GM12878 (cell line): Measurements from ENCODE around the gene UNC13D. TPM values are rescaled to one million over a fixed set of nuclear protein-coding genes. Genes with fewer than 3 reads are reported as not detected.

Experiments
- BACH1 ChIP-seq: fragments of 450-650 bp; IDR thresholded peaks from 2 replicates; pipeline ENCODE4 v1.6.1; 2017; ENCODE audit warnings: mild to moderate bottlenecking, borderline replicate concordance
- BMI1 ChIP-seq: fragments of 450-650 bp; IDR thresholded peaks from 2 replicates; pipeline ENCODE4 v1.6.1; 2016; ENCODE audit warnings: mild to moderate bottlenecking, moderate library complexity, borderline replicate concordance
- CBX5 ChIP-seq: sonication (generic); IDR thresholded peaks from 2 replicates; pipeline ENCODE4 v1.6.1; 2016; ENCODE audit warnings: low read depth, moderate library complexity, mild to moderate bottlenecking, inconsistent platforms
- CHD2 ChIP-seq: IDR thresholded peaks from 2 replicates; pipeline ENCODE4 v1.6.1; 2011; ENCODE audit warnings: low read depth, low read length, improper control_type of control experiment, borderline replicate concordance
- CHD4 ChIP-seq: fragments of 200-600 bp; sonication (generic); IDR thresholded peaks from 2 replicates; pipeline ENCODE4 v1.6.1; 2016; ENCODE audit warnings: mild to moderate bottlenecking
- EP300 ChIP-seq, 2 experiments: fragments of 150-350 bp in 1 of 2; IDR thresholded peaks; 2 replicates each; pipeline ENCODE4 v1.6.1; 2011 to 2012; ENCODE audit warnings: low read depth in 2 of 2, low read length in 2 of 2, borderline replicate concordance in 1 of 2, improper control_type of control experiment in 1 of 2, inconsistent platforms in 1 of 2; ENCODE audit not compliant: control insufficient read depth in 1 of 2
- JUNB ChIP-seq: IDR thresholded peaks from 2 replicates; pipeline ENCODE4 v1.6.1; 2016; ENCODE audit warnings: antibody characterized with exemption, mild to moderate bottlenecking
- KLF5 ChIP-seq: fragments of 450-650 bp; IDR thresholded peaks from 2 replicates; pipeline ENCODE4 v1.6.1; 2014; ENCODE audit warnings: mild to moderate bottlenecking; ENCODE audit not compliant: partially characterized antibody
- MEF2B ChIP-seq: fragments of 450-650 bp; IDR thresholded peaks from 2 replicates; pipeline ENCODE4 v1.6.1; 2018; ENCODE audit warnings: mild to moderate bottlenecking, moderate library complexity; ENCODE audit not compliant: partially characterized antibody, poor library complexity, severe bottlenecking
- NR2F1 ChIP-seq: fragments of 450-650 bp; conservative IDR thresholded peaks from 2 replicates; pipeline ENCODE4 v1.6.1; 2017; ENCODE audit warnings: mild to moderate bottlenecking
- POLR2AphosphoS2 ChIP-seq: IDR thresholded peaks from 2 replicates; pipeline ENCODE4 v1.6.1; 2011; ENCODE audit warnings: low read depth, mild to moderate bottlenecking, low read length, improper control_type of control experiment, moderate library complexity
- RFX5 ChIP-seq: IDR thresholded peaks from 2 replicates; pipeline ENCODE4 v1.6.1; 2011; ENCODE audit warnings: low read depth, low read length, improper control_type of control experiment
- SMAD1 ChIP-seq: fragments of 450-650 bp; IDR thresholded peaks from 2 replicates; pipeline ENCODE4 v1.6.1; 2018; ENCODE audit warnings: mild to moderate bottlenecking, low read depth; ENCODE audit not compliant: partially characterized antibody
- SUPT20H ChIP-seq: IDR thresholded peaks from 2 replicates; pipeline ENCODE4 v1.6.1; 2011; ENCODE audit warnings: low read depth, mild to moderate bottlenecking, low read length, moderate library complexity, borderline replicate concordance; ENCODE audit not compliant: control insufficient read depth
- ZNF217 ChIP-seq: fragments of 450-650 bp; IDR thresholded peaks from 2 replicates; pipeline ENCODE4 v1.6.1; 2017; ENCODE audit warnings: antibody characterized with exemption, mild to moderate bottlenecking
- ZNF592 ChIP-seq: fragments of 450-650 bp; IDR thresholded peaks from 2 replicates; pipeline ENCODE4 v1.6.1; 2017; ENCODE audit warnings: mild to moderate bottlenecking, moderate library complexity
- polyA plus RNA-seq, 11 experiments: library from polyadenylated mRNA; depleted of rRNA in 4 of 11; unstranded in 6 of 11; stranded (reverse) in 5 of 11; fragments of >200 nt; fragmentation: Nextera tagmentation in 4 of 11; fragmentation: Illumina TruSeq in 1 of 11; extraction: Ambion mirVana in 4 of 11; extraction: Trizol in 1 of 11; gene quantifications; 1 replicate in 1 of 11; 2 replicates in 10 of 11; pipeline versions ENCODE4 v1.2.1 to v1.2.3, GENCODE V29; 2011 to 2016; ENCODE audit warnings: inconsistent platforms in 2 of 11, missing spikeins in 2 of 11, low read depth in 1 of 11
- total RNA-seq, 4 experiments: library from RNA; depleted of rRNA in 3 of 4; stranded (reverse); fragments of >200 nt in 3 of 4; fragmentation: Illumina TruSeq in 1 of 4; extraction: Trizol in 1 of 4; gene quantifications; 2 replicates each; pipeline versions ENCODE4 v1.2.1 to v1.2.3, GENCODE V29; 2013 to 2021
- TF ChIP-seq, protein P1 (sequence below): IDR thresholded peaks from 2 replicates; pipeline ENCODE4 v1.6.1; 2011; ENCODE audit warnings: borderline replicate concordance, low read depth, mild to moderate bottlenecking, moderate library complexity, mixed read lengths, low read length; ENCODE audit not compliant: insufficient read depth; ENCODE audit errors: extremely low read length
- TF ChIP-seq, protein P2 (sequence below): fragments of 450-650 bp; conservative IDR thresholded peaks from 2 replicates; pipeline ENCODE4 v1.6.1; 2017; ENCODE audit warnings: mild to moderate bottlenecking, moderate library complexity
- TF ChIP-seq, protein P3 (sequence below): fragments of 450-650 bp; IDR thresholded peaks from 2 replicates; pipeline ENCODE4 v1.6.1; 2018; ENCODE audit warnings: borderline replicate concordance, mild to moderate bottlenecking; ENCODE audit not compliant: partially characterized antibody

Gene UNC13D
- total and polyA plus RNA-seq, 10 of the 15 experiments (the other 5 are each of a cell fraction or from before 2014, with no cell fraction given): 0.32 to 63.9 (median 25.2) TPM

GRCh38 chr17:75855310-75856061 lies 11.3 kb upstream of the UNC13D start, which contains the start of gene WBP2 (continued):
- TF ChIP-seq, protein P1, sequence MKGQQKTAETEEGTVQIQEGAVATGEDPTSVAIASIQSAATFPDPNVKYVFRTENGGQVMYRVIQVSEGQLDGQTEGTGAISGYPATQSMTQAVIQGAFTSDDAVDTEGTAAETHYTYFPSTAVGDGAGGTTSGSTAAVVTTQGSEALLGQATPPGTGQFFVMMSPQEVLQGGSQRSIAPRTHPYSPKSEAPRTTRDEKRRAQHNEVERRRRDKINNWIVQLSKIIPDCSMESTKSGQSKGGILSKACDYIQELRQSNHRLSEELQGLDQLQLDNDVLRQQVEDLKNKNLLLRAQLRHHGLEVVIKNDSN: peak; percentile 86
- TF ChIP-seq ZNF592 (no peak), CHD4 (no peak), BMI1 (no peak), ZNF217 (peak; percentile 49; the same call in 1 of the 2 replicates), SUPT20H (no peak), KLF5 (peak; percentile 69), EP300 (IDR thresholded peaks at IDR 0.05; ENCODE audit: borderline replicate concordance in 1 of 2, control insufficient read depth in 1 of 2, low read depth in 2 of 2, low read length in 2 of 2) (no peak), SMAD1 (peak; percentile 84), RFX5 (0 out of 2 replicates have a peak, but pooled peaks have one; percentile 5), JUNB (no peak), CBX5 (no peak), CHD2 (peak; percentile 73; the same call in 1 of the 2 replicates), NR2F1 (peak; percentile 64), MEF2B (peak; percentile 47), BACH1 (peak; percentile 89), POLR2AphosphoS2 (peak; percentile 97)
- TF ChIP-seq, protein P2, sequence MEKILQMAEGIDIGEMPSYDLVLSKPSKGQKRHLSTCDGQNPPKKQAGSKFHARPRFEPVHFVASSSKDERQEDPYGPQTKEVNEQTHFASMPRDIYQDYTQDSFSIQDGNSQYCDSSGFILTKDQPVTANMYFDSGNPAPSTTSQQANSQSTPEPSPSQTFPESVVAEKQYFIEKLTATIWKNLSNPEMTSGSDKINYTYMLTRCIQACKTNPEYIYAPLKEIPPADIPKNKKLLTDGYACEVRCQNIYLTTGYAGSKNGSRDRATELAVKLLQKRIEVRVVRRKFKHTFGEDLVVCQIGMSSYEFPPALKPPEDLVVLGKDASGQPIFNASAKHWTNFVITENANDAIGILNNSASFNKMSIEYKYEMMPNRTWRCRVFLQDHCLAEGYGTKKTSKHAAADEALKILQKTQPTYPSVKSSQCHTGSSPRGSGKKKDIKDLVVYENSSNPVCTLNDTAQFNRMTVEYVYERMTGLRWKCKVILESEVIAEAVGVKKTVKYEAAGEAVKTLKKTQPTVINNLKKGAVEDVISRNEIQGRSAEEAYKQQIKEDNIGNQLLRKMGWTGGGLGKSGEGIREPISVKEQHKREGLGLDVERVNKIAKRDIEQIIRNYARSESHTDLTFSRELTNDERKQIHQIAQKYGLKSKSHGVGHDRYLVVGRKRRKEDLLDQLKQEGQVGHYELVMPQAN: peak; percentile 88
- TF ChIP-seq, protein P3, sequence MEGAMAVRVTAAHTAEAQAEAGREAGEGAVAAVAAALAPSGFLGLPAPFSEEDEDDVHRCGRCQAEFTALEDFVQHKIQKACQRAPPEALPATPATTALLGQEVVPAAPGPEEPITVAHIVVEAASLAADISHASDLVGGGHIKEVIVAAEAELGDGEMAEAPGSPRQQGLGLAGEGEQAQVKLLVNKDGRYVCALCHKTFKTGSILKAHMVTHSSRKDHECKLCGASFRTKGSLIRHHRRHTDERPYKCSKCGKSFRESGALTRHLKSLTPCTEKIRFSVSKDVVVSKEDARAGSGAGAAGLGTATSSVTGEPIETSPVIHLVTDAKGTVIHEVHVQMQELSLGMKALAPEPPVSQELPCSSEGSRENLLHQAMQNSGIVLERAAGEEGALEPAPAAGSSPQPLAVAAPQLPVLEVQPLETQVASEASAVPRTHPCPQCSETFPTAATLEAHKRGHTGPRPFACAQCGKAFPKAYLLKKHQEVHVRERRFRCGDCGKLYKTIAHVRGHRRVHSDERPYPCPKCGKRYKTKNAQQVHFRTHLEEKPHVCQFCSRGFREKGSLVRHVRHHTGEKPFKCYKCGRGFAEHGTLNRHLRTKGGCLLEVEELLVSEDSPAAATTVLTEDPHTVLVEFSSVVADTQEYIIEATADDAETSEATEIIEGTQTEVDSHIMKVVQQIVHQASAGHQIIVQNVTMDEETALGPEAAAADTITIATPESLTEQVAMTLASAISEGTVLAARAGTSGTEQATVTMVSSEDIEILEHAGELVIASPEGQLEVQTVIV: peak; percentile 34
